Calu3 (cell line): ENCODE measurements around the gene RPS15. TPM values are rescaled to one million over a fixed set of nuclear protein-coding genes. Genes with fewer than 3 reads are reported as not detected.

Experiments
- BruUV-seq: library from RNA; stranded (reverse); fragments of 400-500 nt; replicated peaks from 2 replicates; lab custom pipeline; 2021; lab: Mats Ljungman, UMichigan
- CTCF ChIA-PET: fragments of 300-600 bp; sonication (Branson Sonifier 250); formaldehyde crosslinking; loops from one replicate; lab custom pipeline; 2022; ENCODE audit warnings: antibody characterized with exemption; lab: Charles Lee
- DNase-seq: peaks from one replicate; pipeline ENCODE4 v3.0.0; 2022
- H3K27ac Mint-ChIP-seq: one replicate; pipeline ENCODE4 v1.8.0; 2022; ENCODE audit warnings: mixed read lengths; ENCODE audit not compliant: unreplicated experiment
- H3K27me3 Mint-ChIP-seq: one replicate; pipeline ENCODE4 v1.8.0; 2022; ENCODE audit warnings: mixed read lengths; ENCODE audit not compliant: unreplicated experiment
- H3K36me3 Mint-ChIP-seq: one replicate; pipeline ENCODE4 v1.8.0; 2022; ENCODE audit warnings: mild to moderate bottlenecking, moderate library complexity, mixed read lengths; ENCODE audit not compliant: insufficient read depth, unreplicated experiment
- H3K4me1 Mint-ChIP-seq: one replicate; pipeline ENCODE4 v1.8.0; 2022; ENCODE audit warnings: mild to moderate bottlenecking, low read depth, mixed read lengths; ENCODE audit not compliant: unreplicated experiment
- H3K4me3 Mint-ChIP-seq: one replicate; pipeline ENCODE4 v1.8.0; 2022; ENCODE audit warnings: mild to moderate bottlenecking, low read depth, moderate library complexity, mixed read lengths; ENCODE audit not compliant: unreplicated experiment
- H3K9me3 Mint-ChIP-seq: one replicate; pipeline ENCODE4 v1.8.0; 2022; ENCODE audit warnings: low read depth, mixed read lengths; ENCODE audit not compliant: unreplicated experiment
- CTCF ChIP-seq: fragments of 200-600 bp; IDR thresholded peaks from one replicate; pipeline ENCODE4 v1.8.0; 2022; ENCODE audit warnings: antibody characterized with exemption; ENCODE audit not compliant: unreplicated experiment
- intact Hi-C: fragments of 100-400 bp; cut with micrococcal nuclease; formaldehyde crosslinking; loops from one replicate; pipeline ENCODE4 v1.10.0; 2022; ENCODE audit not compliant: unreplicated experiment
- total RNA-seq: library from RNA; stranded (reverse); gene quantifications from 2 replicates; pipeline ENCODE4 v1.2.3, GENCODE V29; 2022

RPS15 gene
- total RNA-seq, 1 experiment from 2014 or later: 628 TPM

DNA sequence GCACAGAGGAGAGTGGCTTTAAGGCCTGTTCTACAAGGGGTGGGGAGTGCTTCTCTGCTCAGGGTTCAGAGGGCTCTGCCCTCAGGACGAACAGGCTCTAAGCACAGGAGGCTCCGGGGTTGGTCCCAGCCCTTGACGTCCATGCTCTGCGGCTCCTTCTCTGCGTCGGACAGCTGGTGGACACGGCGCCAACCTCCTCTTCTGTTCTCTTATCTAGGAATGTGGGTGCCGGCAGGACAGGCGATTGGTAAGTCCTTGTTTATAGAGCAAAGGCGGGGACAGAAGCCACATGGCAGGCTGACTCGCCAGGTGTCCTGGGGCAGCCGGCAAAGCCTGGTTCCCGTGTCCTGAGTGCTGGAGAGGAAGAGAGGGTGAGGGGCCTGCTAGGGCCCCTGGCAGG lies 8.4 kb upstream of the RPS15 start:
- BruUV-seq: no TSS peak
- DNase-seq: no peak
- no peaks in the 10 kb centered on the region for H3K4me1 Mint-ChIP-seq
- H3K9me3 Mint-ChIP-seq: no peaks in the 10 kb centered on the region
- CTCF ChIA-PET: no interaction called here
- H3K4me3 Mint-ChIP-seq: no peak overlapping the region
- intact Hi-C loops: no loop called here
- peaks cover 37% of the 10 kb centered on the region for H3K36me3 Mint-ChIP-seq
- TF ChIP-seq CTCF: no peak
- H3K27ac Mint-ChIP-seq: no peak overlapping the region
- no peaks in the 10 kb centered on the region for H3K27me3 Mint-ChIP-seq

- no peaks in the 10 kb centered on the region for H3K4me1 Mint-ChIP-seq
- CTCF ChIA-PET: no interaction called here
- H3K27me3 Mint-ChIP-seq: no peaks in the 10 kb centered on the region
- TF ChIP-seq CTCF: no peak
- DNase-seq: no peak
- intact Hi-C loops: no loop called here
- H3K36me3 Mint-ChIP-seq: peaks cover 32% of the 10 kb centered on the region
- no TSS peak for BruUV-seq
- H3K9me3 Mint-ChIP-seq: no peaks in the 10 kb centered on the region
- H3K27ac Mint-ChIP-seq: no peak overlapping the region
- no peak overlapping the region for H3K4me3 Mint-ChIP-seq
Measured at GRCh38 chr19:1430246-1430645, 8.0 kb upstream of the RPS15 start.

GRCh38 chr19:1431759-1432506 lies 6.3 kb upstream of the RPS15 start:
- Mint-ChIP-seq H3K27ac (no peak overlapping the region), H3K4me1 (no peaks in the 10 kb centered on the region), H3K9me3 (no peaks in the 10 kb centered on the region), H3K36me3 (peaks cover 18% of the 10 kb centered on the region), H3K4me3 (no peak overlapping the region), H3K27me3 (no peaks in the 10 kb centered on the region)
- CTCF ChIA-PET: interaction anchor here (0.6 kb wide), 1 partner anchor 30 kb away, joined by 3 read pairs; no protein-coding TSS in a partner anchor
- intact Hi-C loops: no loop called here
- no peak for TF ChIP-seq CTCF
- no TSS peak for BruUV-seq
- DNase-seq: no peak

DNA sequence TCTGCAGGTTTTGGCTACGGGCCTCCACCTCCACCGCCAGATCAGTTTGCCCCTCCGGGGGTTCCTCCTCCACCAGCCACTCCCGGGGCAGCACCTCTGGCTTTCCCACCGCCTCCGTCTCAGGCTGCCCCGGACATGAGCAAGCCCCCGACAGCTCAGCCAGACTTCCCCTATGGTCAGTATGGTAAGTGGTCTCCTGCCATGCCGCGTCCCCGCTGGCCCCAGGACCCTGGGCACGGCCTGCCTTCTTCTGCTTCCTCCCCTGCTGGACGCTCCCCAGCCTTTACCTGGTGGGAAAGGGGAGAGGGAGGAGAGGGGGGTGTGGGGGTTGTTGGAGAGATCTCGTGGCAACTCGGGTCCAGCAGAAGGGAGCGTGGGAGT lies 5.7 kb upstream of the RPS15 start:
- no peaks in the 10 kb centered on the region for H3K9me3 Mint-ChIP-seq
- H3K4me3 Mint-ChIP-seq: no peak overlapping the region
- H3K4me1 Mint-ChIP-seq: no peaks in the 10 kb centered on the region
- no TSS peak for BruUV-seq
- TF ChIP-seq CTCF: no peak
- no peak overlapping the region for H3K27ac Mint-ChIP-seq
- CTCF ChIA-PET: interaction anchor here (0.6 kb wide), 1 partner anchor 30 kb away, joined by 3 read pairs; no protein-coding TSS in a partner anchor
- DNase-seq: no peak
- intact Hi-C loops: no loop called here
- no peaks in the 10 kb centered on the region for H3K27me3 Mint-ChIP-seq
- peaks cover 14% of the 10 kb centered on the region for H3K36me3 Mint-ChIP-seq
